Ishikawa (cell line): ENCODE measurements around the gene CNOT11.

Experiments used
- CEBPB ChIP-seq: IDR thresholded peaks from 2 replicates; pipeline ENCODE4 v1.6.1; 2012
- CREB1 ChIP-seq: IDR thresholded peaks from 2 replicates; pipeline ENCODE4 v1.6.1; 2012; ENCODE audit warnings: low read depth
- EGR1 ChIP-seq: IDR thresholded peaks from 2 replicates; pipeline ENCODE4 v1.6.1; 2012
- EP300 ChIP-seq: IDR thresholded peaks from 2 replicates; pipeline ENCODE4 v1.6.1; 2012; ENCODE audit warnings: borderline replicate concordance
- FOXM1 ChIP-seq: IDR thresholded peaks from 2 replicates; pipeline ENCODE4 v1.6.1; 2012; ENCODE audit warnings: low read depth, borderline replicate concordance
- NFIC ChIP-seq: IDR thresholded peaks from 2 replicates; pipeline ENCODE4 v1.6.1; 2012
- RAD21 ChIP-seq: IDR thresholded peaks from 2 replicates; pipeline ENCODE4 v1.6.1; 2012; ENCODE audit warnings: low read depth
- REST ChIP-seq: IDR thresholded peaks from 2 replicates; pipeline ENCODE4 v1.6.1; 2012; ENCODE audit warnings: low read depth, mild to moderate bottlenecking
- TAF1 ChIP-seq: IDR thresholded peaks from 2 replicates; pipeline ENCODE4 v1.6.1; 2012; ENCODE audit warnings: low read depth, mild to moderate bottlenecking
- TCF12 ChIP-seq: IDR thresholded peaks from 2 replicates; pipeline ENCODE4 v1.6.1; 2012; ENCODE audit warnings: low read depth
- TEAD4 ChIP-seq: IDR thresholded peaks from 2 replicates; pipeline ENCODE4 v1.6.1; 2012
- USF1 ChIP-seq: IDR thresholded peaks from 2 replicates; pipeline ENCODE4 v1.6.1; 2012
- YY1 ChIP-seq: IDR thresholded peaks from 2 replicates; pipeline ENCODE4 v1.6.1; 2012; ENCODE audit warnings: low read depth
- ZBTB7A ChIP-seq: IDR thresholded peaks from 2 replicates; pipeline ENCODE4 v1.6.1; 2012; ENCODE audit warnings: low read depth
- TF ChIP-seq, protein P1 (sequence below): IDR thresholded peaks from 2 replicates; pipeline ENCODE4 v1.6.1; 2012

Gene CNOT11

DNA sequence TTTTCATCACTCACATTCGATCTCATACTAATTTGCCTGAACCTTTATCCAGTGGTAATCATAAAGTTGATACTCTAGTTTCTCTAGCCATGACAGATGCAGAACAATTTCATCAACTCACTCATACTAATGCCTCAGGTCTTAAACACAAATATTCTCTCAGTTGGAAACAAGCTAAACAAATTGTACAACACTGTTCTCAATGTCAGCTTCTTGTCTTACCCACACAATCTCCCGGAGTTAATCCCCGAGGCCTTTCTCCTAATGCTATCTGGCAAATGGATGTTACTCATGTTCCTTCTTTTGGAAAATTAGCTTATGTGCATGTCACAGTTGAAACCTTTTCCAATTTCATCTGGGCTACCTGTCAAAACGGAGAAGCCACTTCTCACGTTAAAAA is 11.5 kb upstream of the CNOT11 start:
- TF ChIP-seq CREB1: no peak
- TF ChIP-seq TCF12: no peak
- no peak for TF ChIP-seq FOXM1
- no peak for TF ChIP-seq RAD21
- TF ChIP-seq YY1: no peak
- TF ChIP-seq TAF1: no peak
- no peak for TF ChIP-seq ZBTB7A
- TF ChIP-seq, protein P1, sequence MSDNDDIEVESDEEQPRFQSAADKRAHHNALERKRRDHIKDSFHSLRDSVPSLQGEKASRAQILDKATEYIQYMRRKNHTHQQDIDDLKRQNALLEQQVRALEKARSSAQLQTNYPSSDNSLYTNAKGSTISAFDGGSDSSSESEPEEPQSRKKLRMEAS: no peak
- TF ChIP-seq USF1: no peak
- no peak for TF ChIP-seq NFIC
- no peak for TF ChIP-seq EP300
- TF ChIP-seq REST: no peak
- TF ChIP-seq TEAD4: no peak
- no peak for TF ChIP-seq EGR1

GRCh38 chr2:101249826-101250225 is 2.9 kb upstream of the CNOT11 start:
- no peak for TF ChIP-seq ZBTB7A
- TF ChIP-seq CREB1: no peak
- no peak for TF ChIP-seq TCF12
- no peak for TF ChIP-seq YY1
- no peak for TF ChIP-seq FOXM1
- no peak for TF ChIP-seq CEBPB
- no peak for TF ChIP-seq RAD21
- no peak for TF ChIP-seq EGR1
- no peak for TF ChIP-seq USF1
- no peak for TF ChIP-seq TAF1
- no peak for TF ChIP-seq REST
- no peak for TF ChIP-seq NFIC

DNA sequence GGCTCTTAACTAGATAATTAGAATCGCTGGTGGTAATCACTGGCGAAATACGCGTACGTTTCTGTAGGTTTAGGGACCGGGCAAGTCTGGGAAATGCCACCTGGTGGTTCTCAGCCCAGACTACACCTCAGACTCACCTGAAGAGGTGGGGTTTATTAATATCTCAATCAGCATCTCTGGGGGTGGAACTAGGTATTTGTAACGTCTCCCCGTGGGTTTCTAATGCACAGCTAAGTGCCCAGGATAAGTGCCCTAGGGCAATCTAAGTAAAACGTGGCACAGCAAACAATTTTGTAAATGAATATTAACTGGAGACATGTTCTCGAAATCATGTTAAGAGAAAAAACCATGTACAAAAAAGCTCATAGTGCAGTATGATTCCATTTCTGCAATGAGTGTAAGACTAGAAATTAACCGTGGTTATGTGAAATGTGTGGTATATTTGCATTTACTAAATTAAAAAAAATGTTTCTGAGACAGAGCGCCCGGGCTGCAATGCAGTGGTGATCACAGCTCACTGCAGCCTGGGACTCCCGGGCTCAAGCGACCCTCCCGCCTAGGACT is 760 bp upstream of the CNOT11 start:
- TF ChIP-seq EGR1 (0 out of 2 replicates have a peak, but pooled peaks have one; percentile 18), YY1 (no peak), RAD21 (peak; percentile 42; the same call in 1 of the 2 replicates)

DNA sequence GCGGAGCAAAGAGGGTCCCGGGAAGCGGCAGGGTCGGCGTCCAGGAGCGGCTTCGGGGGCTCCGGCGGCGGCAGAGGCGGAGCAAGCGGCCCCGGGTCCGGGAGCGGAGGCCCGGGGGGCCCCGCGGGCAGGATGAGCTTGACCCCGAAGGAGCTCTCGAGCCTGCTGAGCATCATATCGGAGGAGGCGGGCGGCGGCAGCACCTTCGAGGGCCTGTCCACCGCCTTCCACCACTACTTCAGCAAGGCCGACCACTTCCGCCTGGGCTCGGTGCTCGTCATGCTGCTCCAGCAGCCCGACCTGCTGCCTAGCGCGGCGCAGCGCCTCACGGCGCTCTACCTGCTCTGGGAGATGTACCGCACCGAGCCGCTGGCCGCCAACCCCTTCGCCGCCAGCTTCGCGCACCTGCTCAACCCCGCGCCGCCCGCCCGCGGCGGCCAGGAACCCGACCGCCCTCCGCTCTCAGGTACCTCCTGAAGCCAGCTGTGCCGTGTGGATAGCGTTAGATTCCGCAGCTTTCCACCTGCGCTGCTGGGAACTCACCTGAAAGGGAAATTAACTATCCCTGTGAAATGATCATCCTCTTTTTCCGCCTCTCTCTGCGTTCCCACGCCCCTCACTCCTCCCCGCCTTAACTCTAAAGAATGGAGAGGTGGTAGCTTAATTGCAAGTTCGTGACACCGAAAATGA is 472 bp downstream of the CNOT11 start:
- TF ChIP-seq RAD21 (no peak), EGR1 (no peak), REST (no peak), TCF12 (no peak), TEAD4 (no peak), CREB1 (no peak)
- TF ChIP-seq, protein P1: no peak
